NCI-H1092 (cell line): ENCODE data around the gene SLC26A6.

Experiments used
- DNase-seq: peaks from one replicate; lab custom pipeline; 2025; lab: John Stamatoyannopoulos, UW

Gene SLC26A6

GRCh38 chr3:48631516-48632448 lies 3.5 kb downstream of the SLC26A6 start:
- no peak for DNase-seq

GRCh38 chr3:48630833-48631232 lies 4.4 kb downstream of the SLC26A6 start:
- DNase-seq, result no peak

- no peak for DNase-seq
Observed at GRCh38 chr3:48630407-48630806, 4.9 kb downstream of the SLC26A6 start.

GRCh38 chr3:48629894-48630293 lies 5.4 kb downstream of the SLC26A6 start:
- DNase-seq, result no peak

- DNase-seq, result no peak
Observed at GRCh38 chr3:48628277-48629017, 6.8 kb downstream of the SLC26A6 start.

GRCh38 chr3:48625600-48625999 lies 9.7 kb downstream of the SLC26A6 start:
- no peak for DNase-seq

GRCh38 chr3:48624767-48625166 lies 10.5 kb downstream of the SLC26A6 start:
- DNase-seq, result no peak

GRCh38 chr3:48623851-48624547 lies 11.3 kb downstream of the SLC26A6 start:
- DNase-seq, result peak; percentile 56

- DNase-seq, result no peak
Observed at GRCh38 chr3:48621461-48621869, 13.8 kb downstream of the SLC26A6 start, which contains the start of gene TMEM89. TMEM89 (minus strand) TSS chr3:48621769; CDS start chr3:48621756, 13 bp downstream.

- DNase-seq, result no peak
Observed at GRCh38 chr3:48619541-48620524, 15.4 kb downstream of the SLC26A6 start.

GRCh38 chr3:48617559-48617958 lies 17.7 kb downstream of the SLC26A6 start:
- no peak for DNase-seq

GRCh38 chr3:48614044-48614443 lies 21.2 kb downstream of the SLC26A6 start:
- DNase-seq, result no peak

GRCh38 chr3:48612309-48612708 lies 23.0 kb downstream of the SLC26A6 start:
- DNase-seq, result no peak

- DNase-seq, result peak; percentile 81
Observed at GRCh38 chr3:48609088-48610005, 25.9 kb downstream of the SLC26A6 start, which contains the start of gene UQCRC1. UQCRC1 (minus strand) TSS chr3:48609646; CDS start chr3:48609620, 26 bp downstream.

- no peak for DNase-seq
Observed at GRCh38 chr3:48607519-48607918, 27.7 kb downstream of the SLC26A6 start.

- no peak for DNase-seq
Observed at GRCh38 chr3:48601622-48601994, 33.7 kb downstream of the SLC26A6 start.

- no peak for DNase-seq
Observed at GRCh38 chr3:48600711-48601621, 34.3 kb downstream of the SLC26A6 start.

GRCh38 chr3:48599509-48600285 lies 35.6 kb downstream of the SLC26A6 start:
- DNase-seq, result no peak
